ENCODE measurements around the gene PRSS57. TPM values are rescaled to one million over a fixed set of nuclear protein-coding genes. Genes with fewer than 3 reads are reported as not detected.

Gene PRSS57
- total RNA-seq, 4 donors from 2014 or later: not detected

- Histone ChIP-seq H3K36me3 (peaks cover 0 to 17% (median 0%) of the 10 kb centered on the region in 3 donors), H3K4me3 (peak overlapping the region; percentile 50 to 90 (median 70)), H3K9me3 (no peaks in the 10 kb centered on the region), H3K27ac (peak overlapping the region; percentile 94 to 99 (median 96)), H3K4me1 (peaks cover 0 to 69% (median 43%) of the 10 kb centered on the region in 4 donors), H3K27me3 (no peaks in the 10 kb centered on the region)
- 37 to 46% methylated on average over 12 to 18 of the region's 22 CpGs for WGBS, 2 donors
- no peak for DNase-seq (ENCODE audit: low spot score in 2 of 2)
- TF ChIP-seq CTCF (IDR thresholded peaks at IDR 0.05) (no peak), POLR2A (IDR thresholded peaks at IDR 0.05) (no peak)
These were observed 17.4 kb downstream of the PRSS57 start for GRCh38 chr19:677601-678436.

GRCh38 chr19:677201-677600 is 18.1 kb downstream of the PRSS57 start:
- H3K36me3 ChIP-seq: peaks cover 0 to 11% (median 0%) of the 10 kb centered on the region in 3 donors
- no peaks in the 10 kb centered on the region for H3K27me3 ChIP-seq
- peaks cover 0 to 74% (median 43%) of the 10 kb centered on the region in 4 donors for H3K4me1 ChIP-seq
- no peaks in the 10 kb centered on the region for H3K9me3 ChIP-seq
- peak overlapping the region; percentile 50 to 90 (median 70) for H3K4me3 ChIP-seq
- H3K27ac ChIP-seq: peak overlapping the region; percentile 94 to 99 (median 96)
- WGBS, 2 donors: 0 to 1% methylated on average over 2 to 13 of the region's 15 CpGs
- peak; percentile 67 to 73 for DNase-seq (ENCODE audit: low spot score in 2 of 2)
- no peak for TF ChIP-seq POLR2A (IDR thresholded peaks at IDR 0.05)
- peak; percentile 38 to 87 for TF ChIP-seq EP300 (IDR thresholded peaks at IDR 0.05)
- no peak for TF ChIP-seq CTCF (IDR thresholded peaks at IDR 0.05)

GRCh38 chr19:676339-677105 is 18.7 kb downstream of the PRSS57 start, which contains the start of gene FSTL3:
FSTL3 (plus strand) TSS chr19:676392; CDS start chr19:676424, 32 bp downstream.
- 3 to 4% methylated on average over 12 to 43 of the region's 63 CpGs for WGBS, 2 donors
- Histone ChIP-seq H3K4me3 (peak within 1 kb of the TSS; percentile 50 to 90 (median 70)), H3K36me3 (peaks cover 0 to 4% (median 0%) of the 10 kb centered on the region in 3 donors), H3K9me3 (no peaks in the 10 kb centered on the region), H3K27me3 (no peaks in the 10 kb centered on the region), H3K4me1 (peaks cover 0 to 75% (median 43%) of the 10 kb centered on the region in 4 donors), H3K27ac (peak within 1 kb of the TSS; percentile 94 to 99 (median 96))
- peak in 1 of 2 donors; percentile 44 for DNase-seq (ENCODE audit: low spot score in 2 of 2)
- TF ChIP-seq EP300 (IDR thresholded peaks at IDR 0.05): peak in 1 of 2 donors; percentile 72
- peak; percentile 47 to 64 for TF ChIP-seq POLR2A (IDR thresholded peaks at IDR 0.05)
- no peak for TF ChIP-seq CTCF (IDR thresholded peaks at IDR 0.05)

- DNase-seq (ENCODE audit: low spot score in 2 of 2): no peak
- H3K4me3 ChIP-seq: peak overlapping the region; percentile 25 to 90 (median 64)
- no peaks in the 10 kb centered on the region for H3K36me3 ChIP-seq
- TF ChIP-seq EP300 (IDR thresholded peaks at IDR 0.05) (no peak), POLR2A (IDR thresholded peaks at IDR 0.05) (no peak), CTCF (IDR thresholded peaks at IDR 0.05) (no peak)
- 6 to 22% methylated on average over 10 to 13 of the region's 31 CpGs for WGBS, 2 donors
- no peaks in the 10 kb centered on the region for H3K27me3 ChIP-seq
- H3K9me3 ChIP-seq: no peaks in the 10 kb centered on the region
- H3K27ac ChIP-seq: peak overlapping the region; percentile 94 to 99 (median 96)
- H3K4me1 ChIP-seq: peaks cover 0 to 71% (median 40%) of the 10 kb centered on the region in 4 donors
These were observed 19.3 kb downstream of the PRSS57 start for GRCh38 chr19:676007-676338.

Data from tibial nerve (tissue), 4 donors.